H1 (cell line): ENCODE measurements around the gene PLPPR4. TPM values are rescaled to one million over a fixed set of nuclear protein-coding genes. Genes with fewer than 3 reads are reported as not detected.

ENCODE experiments used
- CTCF ChIA-PET: fragments of 300-600 bp; sonication (Branson Sonifier 250); formaldehyde crosslinking; loops from one replicate; lab custom pipeline; 2021; ENCODE audit not compliant: partially characterized antibody; lab: Charles Lee
- POLR2A ChIA-PET: fragments of 300-600 bp; sonication (Branson Sonifier 250); formaldehyde crosslinking; loops from one replicate; lab custom pipeline; 2021; ENCODE audit warnings: inconsistent platforms; ENCODE audit not compliant: partially characterized antibody; lab: Charles Lee
- DNase-seq, 2 experiments: peaks; one replicate each; pipeline versions ENCODE4 v3.0.0 to v3.0.0-alpha.2; 2010 to 2022; ENCODE audit warnings: low spot score in 2 of 2, low read depth in 1 of 2, mixed read lengths in 1 of 2
- FAIRE-seq: peaks from 2 replicates; lab custom pipeline; 2011; peaks lifted over from hg19 to GRCh38; lab: Jason Lieb, UNC
- H2AFZ ChIP-seq: 2 replicates; pipeline ENCODE4 v1.8.1; 2012; ENCODE audit warnings: low read length, inconsistent platforms
- H2AK5ac ChIP-seq: 2 replicates; pipeline ENCODE4 v1.6.1; 2013; ENCODE audit warnings: low read depth, low read length
- H2BK120ac ChIP-seq: replicated peaks from 2 replicates; pipeline ENCODE3; 2013; ENCODE audit warnings: low read depth, low read length, inconsistent platforms
- H2BK12ac ChIP-seq: 2 replicates; pipeline ENCODE4 v1.6.1; 2013; ENCODE audit warnings: low read depth, low read length
- H2BK15ac ChIP-seq: 2 replicates; pipeline ENCODE4 v1.6.1; 2013; ENCODE audit warnings: low read length
- H2BK20ac ChIP-seq: 2 replicates; pipeline ENCODE4 v1.6.1; 2013; ENCODE audit warnings: low read length
- H2BK5ac ChIP-seq: 2 replicates; pipeline ENCODE4 v1.6.1; 2013; ENCODE audit warnings: low read depth, low read length
- H3K14ac ChIP-seq: 2 replicates; pipeline ENCODE4 v1.6.1; 2013; ENCODE audit warnings: inconsistent platforms; ENCODE audit not compliant: insufficient read length
- H3K18ac ChIP-seq: 2 replicates; pipeline ENCODE4 v1.6.1; 2013; ENCODE audit warnings: low read length; ENCODE audit errors: extremely low read depth
- H3K23ac ChIP-seq: 2 replicates; pipeline ENCODE4 v1.6.1; 2013; ENCODE audit warnings: inconsistent platforms; ENCODE audit not compliant: insufficient read length
- H3K23me2 ChIP-seq: 2 replicates; pipeline ENCODE4 v1.6.1; 2013; ENCODE audit warnings: low read depth, low read length
- H3K27ac ChIP-seq: 2 replicates; pipeline ENCODE4 v1.6.1; 2011; ENCODE audit warnings: low read depth, low read length, inconsistent platforms
- H3K27me3 ChIP-seq, 4 experiments: replicated peaks in 1 of 4; 1 replicate in 1 of 4; 2 replicates in 3 of 4; pipeline versions ENCODE4 v1.6.1 to v1.8.1; 2011 to 2013; ENCODE audit warnings: low read length in 3 of 4, mild to moderate bottlenecking in 3 of 4, inconsistent platforms in 2 of 4, mixed read lengths in 2 of 4, moderate library complexity in 1 of 4; ENCODE audit not compliant: control insufficient read depth in 3 of 4, insufficient read depth in 3 of 4; ENCODE audit errors: extremely low read depth in 1 of 4
- H3K36me3 ChIP-seq, 4 experiments: 2 replicates each; pipeline versions ENCODE4 v1.6.1 to v1.8.1; 2011 to 2013; ENCODE audit warnings: mild to moderate bottlenecking in 4 of 4, low read length in 3 of 4, moderate library complexity in 2 of 4, control low read depth in 1 of 4, inconsistent platforms in 1 of 4; ENCODE audit not compliant: insufficient read depth in 4 of 4, control insufficient read depth in 2 of 4
- H3K4ac ChIP-seq: replicated peaks from 2 replicates; pipeline ENCODE3; 2013; ENCODE audit warnings: low read length, low read depth, mixed read lengths, inconsistent platforms; ENCODE audit not compliant: insufficient read length
- H3K4me1 ChIP-seq, 4 experiments: replicated peaks in 1 of 4; 1 replicate in 1 of 4; 2 replicates in 3 of 4; pipeline versions ENCODE4 v1.6.1 to v1.8.1; 2011 to 2013; ENCODE audit warnings: low read length in 3 of 4, inconsistent platforms in 2 of 4, mixed read lengths in 1 of 4; ENCODE audit not compliant: insufficient read depth in 4 of 4, control insufficient read depth in 3 of 4
- H3K4me2 ChIP-seq, 2 experiments: 2 replicates each; pipeline versions ENCODE4 v1.6.1 to v1.8.1; 2011 to 2013; ENCODE audit warnings: low read depth in 2 of 2, low read length in 2 of 2, control low read depth in 1 of 2, inconsistent platforms in 1 of 2, mild to moderate bottlenecking in 1 of 2; ENCODE audit not compliant: insufficient read depth in 1 of 2
- H3K4me3 ChIP-seq, 4 experiments: fragments of 200-600, 300-600 bp in 1 of 4; sonication (generic), shearing (Covaris generic), sonication (Bioruptor Twin) in 1 of 4; 2 replicates each; pipeline versions ENCODE4 v1.5.1 to v1.8.1; 2011 to 2016; ENCODE audit warnings: low read length in 4 of 4, low read depth in 3 of 4, control low read depth in 2 of 4, inconsistent platforms in 2 of 4, mild to moderate bottlenecking in 2 of 4, mixed read lengths in 1 of 4, moderate library complexity in 1 of 4; ENCODE audit not compliant: insufficient read depth in 2 of 4; ENCODE audit errors: extremely low read depth in 1 of 4
- H3K56ac ChIP-seq: replicated peaks from 2 replicates; pipeline ENCODE3; 2013; ENCODE audit warnings: low read depth, mild to moderate bottlenecking, mixed read lengths, low read length, inconsistent platforms; ENCODE audit not compliant: insufficient read length
- H3K79me1 ChIP-seq: 2 replicates; pipeline ENCODE4 v1.6.1; 2013; ENCODE audit warnings: low read depth, low read length, control low read depth
- H3K79me2 ChIP-seq, 2 experiments: 2 replicates each; pipeline versions ENCODE4 v1.6.1 to v1.8.1; 2012 to 2013; ENCODE audit warnings: low read length in 2 of 2, mild to moderate bottlenecking in 2 of 2, inconsistent platforms in 1 of 2; ENCODE audit not compliant: insufficient read depth in 2 of 2, control insufficient read depth in 1 of 2
- H3K9ac ChIP-seq, 4 experiments: replicated peaks in 1 of 4; 1 replicate in 1 of 4; 2 replicates in 3 of 4; pipeline versions ENCODE4 v1.6.1 to v1.8.1; 2011 to 2013; ENCODE audit warnings: low read depth in 3 of 4, low read length in 3 of 4, control low read depth in 2 of 4, mild to moderate bottlenecking in 2 of 4, moderate library complexity in 2 of 4, inconsistent platforms in 1 of 4; ENCODE audit errors: extremely low read depth in 1 of 4
- H3K9me3 ChIP-seq, 2 experiments: 2 replicates each; pipeline versions ENCODE4 v1.6.1 to v1.8.1; 2012 to 2013; ENCODE audit warnings: mild to moderate bottlenecking in 2 of 2, moderate library complexity in 2 of 2, control low read depth in 1 of 2, inconsistent platforms in 1 of 2, low read depth in 1 of 2, low read length in 1 of 2, mixed read lengths in 1 of 2; ENCODE audit not compliant: insufficient read depth in 2 of 2
- H4K20me1 ChIP-seq, 2 experiments: replicated peaks in 1 of 2; 2 replicates each; pipeline versions ENCODE3 to v1.8.1; 2011 to 2013; ENCODE audit warnings: inconsistent platforms in 2 of 2, low read length in 2 of 2, mild to moderate bottlenecking in 1 of 2; ENCODE audit not compliant: insufficient read depth in 2 of 2, control insufficient read depth in 1 of 2
- H4K5ac ChIP-seq: 2 replicates; pipeline ENCODE4 v1.6.1; 2013; ENCODE audit warnings: low read length, low read depth, mixed read lengths, inconsistent platforms; ENCODE audit not compliant: insufficient read length
- H4K8ac ChIP-seq: 2 replicates; pipeline ENCODE4 v1.8.0; 2013; ENCODE audit warnings: mild to moderate bottlenecking, moderate library complexity, low read length, inconsistent platforms; ENCODE audit not compliant: insufficient read depth; ENCODE audit errors: extremely low read depth
- H4K91ac ChIP-seq: replicated peaks from 2 replicates; pipeline ENCODE3; 2013; ENCODE audit warnings: low read length, mixed read lengths, inconsistent platforms; ENCODE audit not compliant: insufficient read length
- ASH2L ChIP-seq: fragments of 200-600, 300-600 bp; sonication (generic); IDR thresholded peaks from one replicate; pipeline ENCODE4 v1.7.1; 2017; ENCODE audit warnings: low read length
- CHD2 ChIP-seq: IDR thresholded peaks from 2 replicates; pipeline ENCODE4 v1.6.1; 2012; ENCODE audit warnings: low read length, improper control_type of control experiment
- CREB1 ChIP-seq: IDR thresholded peaks from 2 replicates; pipeline ENCODE4 v1.6.1; 2012; ENCODE audit warnings: inconsistent platforms
- EGR1 ChIP-seq: IDR thresholded peaks from 2 replicates; pipeline ENCODE4 v1.6.1; 2011; ENCODE audit warnings: low read depth, low read length, borderline replicate concordance
- FOSL1 ChIP-seq: IDR thresholded peaks from 2 replicates; pipeline ENCODE4 v1.6.1; 2011; ENCODE audit warnings: mild to moderate bottlenecking, low read depth, low read length, moderate library complexity; ENCODE audit not compliant: insufficient read depth
- HDAC6 ChIP-seq: IDR thresholded peaks from one replicate; pipeline ENCODE4 v1.7.1; 2012; ENCODE audit warnings: low read depth, mild to moderate bottlenecking, inconsistent platforms, low read length, moderate library complexity
- KDM1A ChIP-seq: fragments of 200-600, 300-600 bp; sonication (generic); IDR thresholded peaks from 2 replicates; pipeline ENCODE4 v1.7.1; 2016; ENCODE audit warnings: mild to moderate bottlenecking, low read length, borderline replicate concordance
- KDM5A ChIP-seq: fragments of 200-600 bp; IDR thresholded peaks from 2 replicates; pipeline ENCODE4 v1.7.1; 2012; ENCODE audit warnings: mild to moderate bottlenecking, low read length, inconsistent platforms, mixed read lengths
- NANOG ChIP-seq: IDR thresholded peaks from 2 replicates; pipeline ENCODE4 v1.6.1; 2011; ENCODE audit warnings: low read length, low read depth, mild to moderate bottlenecking, inconsistent platforms; ENCODE audit not compliant: insufficient read depth, poor library complexity, severe bottlenecking
- POU5F1 ChIP-seq: IDR thresholded peaks from 2 replicates; pipeline ENCODE4 v1.6.1; 2011; ENCODE audit warnings: low read depth, mild to moderate bottlenecking, low read length, moderate library complexity
- RNF2 ChIP-seq: fragments of 200-900, 300-1000 bp; sonication (generic); IDR thresholded peaks from 2 replicates; pipeline ENCODE4 v1.7.1; 2016; ENCODE audit warnings: borderline replicate concordance, low read depth, mild to moderate bottlenecking, antibody characterized with exemption, low read length; ENCODE audit not compliant: poor library complexity, severe bottlenecking; ENCODE audit errors: missing control alignments
- SUZ12 ChIP-seq: fragments of 200-600 bp; sonication (generic); IDR thresholded peaks from 2 replicates; pipeline ENCODE4 v1.6.1; 2012; ENCODE audit warnings: mild to moderate bottlenecking, inconsistent platforms, low read length, moderate library complexity, mixed read lengths
- TAF1 ChIP-seq: IDR thresholded peaks from 2 replicates; pipeline ENCODE4 v1.6.1; 2011; ENCODE audit warnings: mild to moderate bottlenecking, low read depth, low read length
- TAF7 ChIP-seq: optimal IDR thresholded peaks from 2 replicates; pipeline ENCODE3; 2011; ENCODE audit warnings: low read depth, mild to moderate bottlenecking, inconsistent platforms, low read length, moderate library complexity, borderline replicate concordance
- TCF12 ChIP-seq: IDR thresholded peaks from 2 replicates; pipeline ENCODE4 v1.6.1; 2011; ENCODE audit warnings: low read depth, mild to moderate bottlenecking, low read length
- TEAD4 ChIP-seq: IDR thresholded peaks from 2 replicates; pipeline ENCODE4 v1.6.1; 2012; ENCODE audit warnings: low read depth, low read length, inconsistent platforms, mixed read lengths
- WGBS, 2 experiments: shearing (Covaris generic) in 1 of 2; methylation state at CpG; one replicate each; pipeline versions ENCODE4 v1.1.6 to v1.1.7; 2013 to 2015; ENCODE audit warnings: low lambda C conversion rate in 2 of 2, mixed read lengths in 2 of 2, inconsistent platforms in 1 of 2, low coverage in 1 of 2, missing lambda C conversion rate in 1 of 2; ENCODE audit not compliant: insufficient replicate concordance in 2 of 2, insufficient coverage in 1 of 2, insufficient read length in 1 of 2; ENCODE audit errors: extremely low coverage in 1 of 2, missing lambda C conversion rate in 1 of 2; 5-methylcytosine and 5-hydroxymethylcytosine counted together
- polyA plus RNA-seq, 7 experiments: library from polyadenylated mRNA; depleted of rRNA in 3 of 7; stranded (reverse) in 5 of 7; unstranded in 2 of 7; fragments of >200 nt in 5 of 7; fragments of 200-250 nt in 2 of 7; gene quantifications; 1 replicate in 5 of 7; 2 replicates in 1 of 7; 4 replicates in 1 of 7; pipeline versions ENCODE4 v1.2.1 to v1.2.3, GENCODE V29; 2011 to 2013; ENCODE audit warnings: missing spikeins in 2 of 7, mixed read lengths in 2 of 7
- total RNA-seq: library from RNA; stranded (reverse); fragmentation: NEBNext Ultra II Directional; extraction: Animal tissue kit (Norgen Biotek cat#: 25700); gene quantifications from 2 replicates; pipeline ENCODE4 v1.2.1, GENCODE V29; 2021

The PLPPR4 gene
- total and polyA plus RNA-seq, 2 of the 8 experiments (the other 6 are each of a cell fraction or from before 2014, with no cell fraction given), result 0.74 to 2.2 TPM

- Histone ChIP-seq H2BK20ac (no peak overlapping the region), H3K23me2 (peaks cover 1% of the 10 kb centered on the region; the same call in 1 of the 2 replicates), H3K9ac (no peak overlapping the region), H2BK120ac (no peak overlapping the region), H4K20me1 (no peaks in the 10 kb centered on the region), H2BK12ac (no peak overlapping the region), H3K4ac (no peak overlapping the region), H2BK15ac (no peak overlapping the region), H4K8ac (no peak overlapping the region), H3K23ac (no peak overlapping the region), H3K27ac (no peak overlapping the region), H3K4me1 (no peaks in the 10 kb centered on the region), H3K18ac (no peak overlapping the region), H3K79me2 (no peaks in the 10 kb centered on the region), H3K4me2 (no peak overlapping the region), H2AFZ (no peak overlapping the region), H2AK5ac (no peak overlapping the region), H3K9me3 (no peaks in the 10 kb centered on the region), H3K36me3 (no peaks in the 10 kb centered on the region), H4K91ac (no peak overlapping the region), H3K14ac (no peak overlapping the region), H2BK5ac (no peak overlapping the region), H4K5ac (no peak overlapping the region), H3K4me3 (no peak overlapping the region), H3K79me1 (no peaks in the 10 kb centered on the region), H3K27me3 (no peaks in the 10 kb centered on the region), H3K56ac (no peak overlapping the region)
- ChIA-PET CTCF (no interaction called here), POLR2A (no interaction called here)
- 96% methylated on average over 1 of the region's 1 CpG; no CpG with 5 or more reads in 1 of the 2 experiments for WGBS, 2 experiments
- no peak for DNase-seq
- no peak for FAIRE-seq
- TF ChIP-seq HDAC6 (no peak), KDM5A (no peak), NANOG (no peak), SUZ12 (no peak), TEAD4 (no peak), TCF12 (no peak), CHD2 (no peak), FOSL1 (no peak), TAF7 (no peak), POU5F1 (no peak), RNF2 (no peak), KDM1A (no peak), TAF1 (no peak), CREB1 (no peak), ASH2L (no peak), EGR1 (no peak)
Measured at GRCh38 chr1:99270646-99271045, 6.4 kb downstream of the PLPPR4 start.
